GM19452 (cell line): ENCODE results near the gene MYMX.
"Not testable (repeated sequence)": the region's sequence is repeated elsewhere in the genome, so short reads cannot be mapped to it uniquely, and the experiment has no call there.

Experiments used
- ATAC-seq: cut with Tn5 transposase; IDR thresholded peaks from one replicate; pipeline ENCODE4 v1.9.1; 2021; ENCODE audit not compliant: unreplicated experiment

Gene MYMX

DNA sequence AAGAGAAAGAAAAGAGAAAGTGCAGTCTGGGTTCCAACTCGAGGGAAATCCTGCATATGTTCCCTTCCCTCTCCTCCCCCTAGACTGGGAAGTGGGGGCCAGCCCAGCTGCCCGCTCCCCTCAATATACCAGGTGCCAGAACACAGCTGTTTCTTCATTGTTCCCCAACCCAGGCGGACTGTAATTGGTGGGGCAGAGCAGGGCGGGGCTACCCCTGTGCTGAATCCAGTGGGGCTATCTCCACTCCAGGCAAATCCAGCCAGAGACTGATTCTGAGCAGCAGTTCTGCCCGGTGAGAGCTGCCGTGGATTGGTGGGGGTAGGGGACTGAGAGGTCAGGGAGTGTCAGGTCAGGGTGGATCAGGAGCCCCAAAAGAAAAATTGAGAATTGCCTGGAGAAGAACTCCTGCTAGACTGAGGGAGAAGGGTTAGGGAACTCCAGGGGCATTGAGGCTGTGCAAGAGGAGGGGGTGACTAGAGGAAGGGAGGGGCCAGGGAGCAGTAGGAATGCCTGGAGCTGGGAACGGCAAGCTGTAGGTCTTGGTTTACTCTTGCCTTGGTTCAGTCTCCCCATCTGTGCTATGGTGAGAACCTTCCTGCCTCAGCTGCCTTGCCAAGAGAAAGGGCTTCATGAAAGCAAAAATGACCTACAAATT is at the start of gene MYMX:
MYMX (plus strand) TSS at position 250 of the 655 bp plus-strand sequence. CDS start 546 bp downstream, outside the sequence.
- ATAC-seq: no peak

DNA sequence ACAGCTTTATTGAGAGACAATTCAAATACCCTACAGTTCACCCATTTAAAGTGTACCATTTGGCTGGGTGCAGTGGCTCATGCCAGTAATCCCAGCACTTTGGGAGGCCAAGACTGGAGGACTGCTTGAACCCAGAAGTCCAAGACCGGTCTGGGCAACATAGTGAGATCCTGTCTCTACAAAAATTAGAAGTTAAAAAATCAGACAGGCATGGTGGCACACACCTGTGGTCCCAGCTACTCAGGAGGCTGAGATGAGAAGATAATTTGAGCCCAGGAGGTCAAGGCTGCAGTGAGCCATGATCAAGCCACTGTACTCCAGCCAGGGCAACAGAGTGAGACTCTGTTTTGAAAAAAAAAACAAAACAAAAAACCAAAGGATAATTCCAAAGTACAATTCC is 49.2 kb upstream of the MYMX start:
- ATAC-seq: no peak

DNA sequence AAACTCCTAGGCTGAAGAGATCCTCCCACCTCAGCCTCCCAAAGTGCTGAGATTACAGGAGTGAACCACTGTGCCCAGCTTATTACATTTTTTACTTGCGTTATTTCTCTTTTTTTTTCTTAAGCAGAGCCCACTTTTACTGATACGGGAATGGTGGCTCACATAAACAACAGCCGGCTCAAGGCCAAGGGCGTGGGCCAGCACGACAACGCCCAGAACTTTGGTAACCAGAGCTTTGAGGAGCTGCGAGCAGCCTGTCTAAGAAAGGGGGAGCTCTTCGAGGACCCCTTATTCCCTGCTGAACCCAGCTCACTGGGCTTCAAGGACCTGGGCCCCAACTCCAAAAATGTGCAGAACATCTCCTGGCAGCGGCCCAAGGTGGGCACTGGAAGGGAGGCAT is 47.6 kb upstream of the MYMX start:
- ATAC-seq: no peak

DNA sequence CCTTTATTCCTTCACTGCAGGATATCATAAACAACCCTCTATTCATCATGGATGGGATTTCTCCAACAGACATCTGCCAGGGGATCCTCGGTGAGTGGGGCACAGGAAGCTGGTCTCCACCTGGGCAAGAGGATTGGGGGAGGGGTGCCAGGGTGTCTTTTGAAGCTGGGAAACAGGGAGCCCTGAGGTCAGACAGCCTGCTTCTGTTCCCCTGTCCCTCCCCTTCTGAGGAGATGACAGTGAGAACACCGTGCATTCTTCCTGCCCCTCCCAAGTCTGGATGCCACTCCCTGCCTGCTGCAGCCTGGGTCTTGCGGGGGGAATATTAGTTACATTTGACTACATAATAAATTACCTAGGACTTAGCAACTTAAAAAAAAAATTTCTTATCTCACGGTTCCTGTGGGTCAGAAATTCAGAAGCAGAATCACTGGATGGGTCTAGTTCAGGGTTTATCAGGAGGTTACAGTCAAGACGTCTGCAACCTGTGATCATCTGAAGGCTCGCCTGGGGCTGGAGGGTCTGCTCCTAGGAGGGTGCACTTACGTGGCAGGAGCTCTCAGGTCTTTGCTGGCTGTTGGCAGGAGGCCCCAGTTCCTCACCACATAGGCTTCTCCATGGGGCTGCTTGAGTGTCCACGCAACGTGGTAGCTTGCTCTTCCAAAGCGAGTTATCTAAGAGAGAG is 46.7 kb upstream of the MYMX start:
- no peak for ATAC-seq

DNA sequence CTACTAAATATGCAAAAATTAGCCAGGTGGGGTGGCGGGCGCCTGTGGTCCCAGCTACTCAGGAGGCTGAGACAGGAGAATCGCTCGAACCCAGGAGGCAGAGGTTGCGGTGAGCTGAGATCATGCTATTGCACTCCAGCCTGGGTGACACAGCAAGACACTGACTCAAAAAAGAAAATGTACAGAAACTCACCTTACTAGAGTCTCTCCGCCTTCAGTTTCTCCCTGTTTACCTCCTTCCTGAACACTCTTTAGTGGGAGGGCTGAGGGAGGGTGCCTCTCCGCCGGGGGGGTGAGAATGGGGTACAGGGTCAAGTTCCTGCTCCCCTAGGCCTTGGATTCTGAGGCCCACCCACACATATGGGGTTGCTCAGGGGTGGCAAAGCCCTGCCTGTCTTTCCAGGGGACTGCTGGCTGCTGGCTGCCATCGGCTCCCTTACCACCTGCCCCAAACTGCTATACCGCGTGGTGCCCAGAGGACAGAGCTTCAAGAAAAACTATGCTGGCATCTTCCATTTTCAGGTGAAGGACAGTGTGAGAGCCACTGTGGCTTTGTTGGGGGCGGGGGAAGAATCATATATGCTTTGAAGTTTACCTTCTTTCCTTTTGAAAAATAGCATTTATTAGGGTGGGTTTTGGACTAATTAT is 44.7 kb upstream of the MYMX start:
- ATAC-seq: no peak

DNA sequence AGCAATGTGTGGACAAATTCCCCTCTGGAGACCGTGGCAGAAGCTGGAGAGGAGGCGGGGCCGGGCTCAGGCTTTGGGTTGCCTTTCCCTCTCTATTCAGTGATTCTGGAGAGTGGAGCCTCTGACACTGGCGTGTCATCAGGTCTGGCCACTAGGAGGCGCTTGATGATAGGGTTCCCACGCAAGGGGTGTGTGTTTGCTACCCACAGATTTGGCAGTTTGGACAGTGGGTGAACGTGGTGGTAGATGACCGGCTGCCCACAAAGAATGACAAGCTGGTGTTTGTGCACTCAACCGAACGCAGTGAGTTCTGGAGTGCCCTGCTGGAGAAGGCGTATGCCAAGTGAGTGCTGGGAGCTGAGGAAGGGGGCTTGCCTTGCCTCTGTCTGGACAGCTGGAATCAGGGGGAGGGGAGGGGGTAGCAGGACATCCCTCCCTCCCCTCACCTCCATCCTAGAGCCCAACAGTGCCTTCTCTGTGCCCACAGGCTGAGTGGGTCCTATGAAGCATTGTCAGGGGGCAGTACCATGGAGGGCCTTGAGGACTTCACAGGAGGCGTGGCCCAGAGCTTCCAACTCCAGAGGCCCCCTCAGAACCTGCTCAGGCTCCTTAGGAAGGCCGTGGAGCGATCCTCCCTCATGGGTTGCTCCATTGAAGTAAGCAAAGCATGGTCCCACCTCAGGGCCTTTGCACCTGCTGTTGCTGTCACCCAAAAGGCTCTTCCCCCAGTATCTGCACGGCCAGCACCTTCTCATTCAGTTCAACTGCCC is 43.8 kb upstream of the MYMX start:
- peak; percentile 78 for ATAC-seq

DNA sequence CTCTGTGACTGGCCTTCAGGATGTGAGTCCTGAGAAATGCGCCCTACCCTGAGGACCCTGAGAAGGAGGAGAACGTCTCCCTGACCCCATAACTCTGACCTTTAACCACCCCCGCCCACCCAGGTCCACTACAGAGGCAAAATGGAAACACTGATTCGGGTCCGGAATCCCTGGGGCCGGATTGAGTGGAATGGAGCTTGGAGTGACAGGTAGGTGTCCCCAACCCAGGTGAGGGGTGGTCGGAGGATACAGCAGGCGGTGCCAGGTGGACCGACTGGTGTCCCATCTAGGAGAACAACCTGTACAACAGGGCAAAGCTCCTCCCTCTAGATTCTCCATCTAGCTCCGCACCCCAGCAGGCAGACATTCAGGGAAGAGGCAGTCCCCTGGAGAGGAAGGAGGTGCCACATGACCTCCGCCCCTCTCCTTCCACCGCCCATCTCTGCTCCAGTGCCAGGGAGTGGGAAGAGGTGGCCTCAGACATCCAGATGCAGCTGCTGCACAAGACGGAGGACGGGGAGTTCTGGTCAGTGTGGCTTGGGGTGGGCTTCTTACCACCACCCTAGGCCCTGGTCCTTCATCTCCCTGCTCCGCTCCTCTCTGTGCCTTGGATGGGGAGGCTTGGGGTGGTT is 40.5 kb upstream of the MYMX start:
- no peak for ATAC-seq

DNA sequence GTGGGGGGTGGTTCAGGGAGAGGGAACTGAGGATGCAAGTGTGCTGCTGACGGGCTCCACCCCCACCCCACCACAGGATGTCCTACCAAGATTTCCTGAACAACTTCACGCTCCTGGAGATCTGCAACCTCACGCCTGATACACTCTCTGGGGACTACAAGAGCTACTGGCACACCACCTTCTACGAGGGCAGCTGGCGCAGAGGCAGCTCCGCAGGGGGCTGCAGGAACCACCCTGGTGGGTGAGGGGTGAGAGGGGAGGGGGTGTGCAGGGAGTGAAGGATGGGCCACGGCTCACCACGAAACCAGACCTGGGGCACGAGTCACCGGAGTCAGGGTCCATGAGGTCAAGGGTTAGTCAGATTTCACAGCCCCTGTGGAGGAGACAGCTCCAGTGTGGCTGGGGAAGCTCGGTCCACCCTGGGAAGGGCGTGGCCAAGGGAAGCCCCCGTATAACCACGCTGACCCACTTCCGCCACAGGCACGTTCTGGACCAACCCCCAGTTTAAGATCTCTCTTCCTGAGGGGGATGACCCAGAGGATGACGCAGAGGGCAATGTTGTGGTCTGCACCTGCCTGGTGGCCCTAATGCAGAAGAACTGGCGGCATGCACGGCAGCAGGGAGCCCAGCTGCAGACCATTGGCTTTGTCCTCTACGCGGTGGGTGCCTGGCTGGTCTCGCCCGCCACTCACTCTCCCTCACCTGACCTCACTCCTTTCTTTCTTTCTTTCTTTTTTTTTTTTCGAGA is 39.8 kb upstream of the MYMX start:
- peak; percentile 55 for ATAC-seq

DNA sequence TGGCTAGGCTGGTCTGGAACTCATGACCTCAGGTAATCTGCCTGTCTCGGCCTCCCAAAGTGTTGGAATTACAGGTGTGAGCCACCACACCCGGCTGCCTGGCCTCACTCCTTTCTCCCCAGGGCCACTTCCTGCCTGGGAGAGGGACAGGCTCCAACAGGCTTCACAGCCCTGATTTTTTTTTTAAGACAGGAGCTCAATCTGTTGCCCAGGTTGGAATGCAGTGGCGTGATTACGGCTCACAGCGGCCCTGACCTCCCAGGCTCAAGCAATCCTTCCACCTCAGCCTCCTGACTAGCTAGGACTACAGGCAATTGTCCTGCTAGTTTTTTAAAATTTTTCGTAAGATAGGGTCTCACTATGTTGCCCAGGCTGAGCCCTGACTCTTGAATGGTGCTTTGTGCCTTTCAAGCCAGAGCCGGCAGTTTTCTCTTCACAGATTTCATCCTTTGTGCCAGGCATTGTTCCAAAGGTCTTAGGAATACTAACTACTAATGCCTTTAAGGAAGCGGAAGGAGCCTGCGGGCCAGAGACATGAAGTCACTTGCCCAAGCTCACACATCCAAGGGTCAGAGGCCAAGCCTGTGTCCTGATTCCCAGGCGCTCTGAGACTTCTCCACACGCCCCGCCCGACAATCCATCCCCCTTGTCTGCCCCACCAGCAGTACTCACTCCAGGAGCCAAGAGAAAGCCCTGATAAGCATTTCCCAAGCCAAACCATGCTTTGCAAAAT is 38.9 kb upstream of the MYMX start:
- no peak for ATAC-seq

DNA sequence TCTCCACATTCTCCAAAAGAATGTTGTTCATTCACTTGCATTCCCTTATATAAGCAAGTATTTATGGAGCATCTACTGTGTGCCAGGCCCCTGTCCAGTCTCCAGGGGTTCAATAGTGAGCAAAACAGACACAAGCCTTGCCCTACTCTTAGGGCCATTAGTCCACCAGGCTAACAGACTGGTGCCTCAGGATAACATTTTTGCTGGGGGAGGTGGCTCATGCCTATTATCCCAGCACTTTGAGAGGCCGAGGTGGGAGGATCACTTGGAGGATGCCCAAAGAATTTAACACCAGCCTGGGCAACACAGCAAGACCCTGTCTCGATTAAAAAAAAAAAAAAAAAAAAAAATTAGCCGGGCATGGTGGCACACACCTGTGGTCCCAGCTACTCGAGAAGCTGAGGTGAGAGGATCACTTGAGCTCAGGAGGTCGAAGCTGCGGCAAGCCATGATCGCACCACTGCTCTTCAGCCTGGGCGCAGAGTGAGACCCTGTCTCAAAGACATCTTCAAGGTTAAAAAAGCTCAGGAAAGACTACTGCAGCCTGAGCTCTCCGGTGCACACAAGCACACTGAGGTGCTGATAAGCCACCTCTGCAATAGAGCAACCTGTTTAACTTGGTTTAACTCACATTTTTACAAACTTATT is 38.2 kb upstream of the MYMX start:
- no peak for ATAC-seq

DNA sequence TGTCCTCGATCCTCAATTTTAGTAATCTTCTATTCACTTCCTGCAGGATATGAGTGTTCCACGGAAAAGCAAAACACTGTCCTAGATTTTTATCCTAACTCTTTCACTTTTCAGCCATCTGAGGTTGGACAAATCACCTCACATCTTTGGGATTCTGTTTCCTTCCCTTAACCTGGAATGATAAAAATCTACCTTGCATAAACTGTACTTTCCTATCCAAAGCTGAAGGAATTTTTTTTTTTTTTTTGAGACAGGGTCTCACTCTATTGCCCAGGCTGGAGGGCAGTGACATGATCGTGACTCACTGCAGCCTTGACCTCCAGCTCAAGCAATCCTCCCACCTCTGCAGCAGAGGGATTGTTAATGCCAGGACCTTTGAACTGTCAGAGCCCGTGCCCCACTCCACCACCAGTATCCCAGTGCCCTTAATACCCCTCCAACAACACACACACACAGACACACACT is 37.6 kb upstream of the MYMX start:
- ATAC-seq: no peak

DNA sequence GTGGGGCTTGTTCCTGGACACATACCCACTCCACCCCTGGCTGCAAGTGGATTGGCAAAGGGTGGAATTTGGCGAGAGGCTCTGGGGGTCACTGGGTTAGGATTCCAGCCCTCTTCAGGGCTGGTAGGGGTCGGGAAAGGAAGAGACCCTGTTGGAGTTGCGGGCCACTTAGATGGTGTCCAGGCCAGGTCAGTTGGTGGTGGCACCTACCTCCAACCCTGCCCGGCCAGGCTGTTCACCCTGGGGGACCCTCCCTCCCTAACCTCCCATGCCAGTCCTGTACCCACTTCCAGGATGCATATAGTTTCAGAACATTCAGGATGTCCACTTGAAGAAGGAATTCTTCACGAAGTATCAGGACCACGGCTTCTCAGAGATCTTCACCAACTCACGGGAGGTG is 37.1 kb upstream of the MYMX start:
- no peak for ATAC-seq

DNA sequence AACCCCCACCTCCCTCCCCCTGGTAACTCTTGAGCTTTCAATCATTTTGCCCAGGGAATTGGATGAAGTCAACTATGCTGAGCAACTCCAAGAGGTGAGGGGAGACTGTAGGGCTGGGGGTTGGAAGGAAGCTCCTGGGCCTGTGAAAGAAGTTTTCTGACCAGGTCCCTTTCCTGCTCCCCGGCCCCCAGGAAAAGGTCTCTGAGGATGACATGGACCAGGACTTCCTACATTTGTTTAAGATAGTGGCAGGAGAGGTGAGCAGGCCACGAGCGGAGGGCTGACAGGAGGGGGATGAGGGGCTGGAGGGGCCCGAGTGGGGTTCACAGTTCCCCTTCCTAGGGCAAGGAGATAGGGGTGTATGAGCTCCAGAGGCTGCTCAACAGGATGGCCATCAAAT is 36.3 kb upstream of the MYMX start:
- no peak for ATAC-seq

DNA sequence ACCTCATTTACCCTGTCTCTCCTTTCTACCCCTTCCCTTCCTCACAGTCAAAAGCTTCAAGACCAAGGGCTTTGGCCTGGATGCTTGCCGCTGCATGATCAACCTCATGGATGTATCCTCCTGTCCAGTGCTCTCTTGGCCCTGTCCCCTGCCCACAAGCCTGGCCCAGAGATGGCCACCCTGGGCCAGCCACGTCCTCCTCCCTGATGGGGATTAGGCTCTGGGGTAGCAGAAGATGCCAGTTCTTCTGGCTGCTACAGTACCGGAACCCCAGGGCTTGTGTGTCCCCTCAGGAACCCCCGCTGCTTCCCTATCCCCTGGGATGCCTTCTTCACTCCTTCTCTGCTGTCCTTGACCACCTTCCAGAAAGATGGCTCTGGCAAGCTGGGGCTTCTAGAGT is 35.8 kb upstream of the MYMX start:
- no peak for ATAC-seq

DNA sequence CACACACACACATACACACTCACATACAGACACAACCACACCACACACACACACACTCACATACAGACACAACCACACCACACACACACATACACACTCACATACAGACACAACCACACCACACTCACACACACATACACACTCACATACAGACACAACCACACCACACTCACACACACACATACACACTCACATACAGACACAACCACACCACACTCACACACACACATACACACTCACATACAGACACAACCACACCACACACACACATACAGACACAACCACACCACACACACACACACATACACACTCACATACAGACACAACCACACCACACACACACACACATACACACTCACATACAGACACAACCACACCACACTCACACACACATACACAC is 34.9 kb upstream of the MYMX start:
- ATAC-seq: not testable (repeated sequence)

DNA sequence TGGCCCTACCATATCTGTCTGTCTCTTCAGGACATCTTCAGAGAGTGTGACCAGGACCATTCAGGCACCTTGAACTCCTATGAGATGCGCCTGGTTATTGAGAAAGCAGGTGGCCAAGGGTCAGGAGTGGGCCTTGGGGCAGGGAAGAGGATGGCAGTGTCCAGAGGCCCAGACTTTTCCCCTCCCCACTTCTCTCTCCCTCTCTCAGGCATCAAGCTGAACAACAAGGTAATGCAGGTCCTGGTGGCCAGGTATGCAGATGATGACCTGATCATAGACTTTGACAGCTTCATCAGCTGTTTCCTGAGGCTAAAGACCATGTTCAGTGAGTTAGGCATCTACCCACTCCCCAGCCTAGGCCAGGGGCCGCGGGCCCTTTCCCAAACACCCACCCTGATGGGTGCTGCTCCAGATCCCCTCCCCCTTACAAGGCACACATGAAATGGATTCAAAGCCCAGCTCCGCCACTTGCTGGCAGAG is 33.8 kb upstream of the MYMX start:
- ATAC-seq: no peak

DNA sequence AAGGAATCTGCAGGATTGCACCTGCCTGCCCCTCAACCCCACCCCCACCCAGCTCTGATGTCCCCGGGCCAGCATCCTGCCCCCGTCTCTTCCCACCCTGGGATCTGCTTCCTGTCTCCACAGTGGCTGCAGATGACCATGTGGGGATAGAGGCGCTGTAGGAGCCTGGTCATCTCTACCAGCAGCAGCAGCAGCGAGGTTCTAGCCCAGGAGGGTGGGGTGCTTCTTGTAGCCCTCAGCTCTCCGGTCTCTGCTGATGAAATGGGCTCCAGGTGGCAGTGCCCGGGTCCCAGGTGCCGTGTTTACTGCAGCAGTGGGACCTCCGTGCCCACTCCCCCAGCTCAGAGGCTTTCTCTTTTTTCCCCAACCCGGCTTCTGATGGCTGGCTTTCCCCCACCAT is 32.9 kb upstream of the MYMX start:
- no peak for ATAC-seq

DNA sequence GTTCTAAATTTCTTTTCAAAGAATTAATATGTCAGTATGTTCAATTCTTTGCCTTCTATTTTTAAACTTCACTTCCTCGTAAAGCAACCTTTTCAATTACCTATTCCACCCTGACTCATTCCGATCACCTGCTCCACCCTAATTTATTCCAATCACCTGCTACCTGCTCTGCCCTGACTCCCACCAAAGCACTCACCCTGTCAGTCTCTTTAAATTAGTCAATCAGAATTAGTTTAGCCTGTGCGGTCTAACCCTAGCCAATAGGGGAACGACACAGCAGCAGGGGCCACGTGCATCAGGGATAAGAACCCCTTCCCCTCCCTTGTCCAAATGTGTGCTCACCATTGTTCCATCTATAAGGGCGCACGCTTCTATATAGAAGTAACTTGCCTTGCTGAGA is 31.4 kb upstream of the MYMX start:
- not testable (repeated sequence) for ATAC-seq
